ENCODE data around the gene ACSL6. TPM values are rescaled to one million over a fixed set of nuclear protein-coding genes. Genes with fewer than 3 reads are reported as not detected.

Gene ACSL6
- total RNA-seq, 2 donors from 2014 or later = 0.71 to 1.6 TPM

DNA sequence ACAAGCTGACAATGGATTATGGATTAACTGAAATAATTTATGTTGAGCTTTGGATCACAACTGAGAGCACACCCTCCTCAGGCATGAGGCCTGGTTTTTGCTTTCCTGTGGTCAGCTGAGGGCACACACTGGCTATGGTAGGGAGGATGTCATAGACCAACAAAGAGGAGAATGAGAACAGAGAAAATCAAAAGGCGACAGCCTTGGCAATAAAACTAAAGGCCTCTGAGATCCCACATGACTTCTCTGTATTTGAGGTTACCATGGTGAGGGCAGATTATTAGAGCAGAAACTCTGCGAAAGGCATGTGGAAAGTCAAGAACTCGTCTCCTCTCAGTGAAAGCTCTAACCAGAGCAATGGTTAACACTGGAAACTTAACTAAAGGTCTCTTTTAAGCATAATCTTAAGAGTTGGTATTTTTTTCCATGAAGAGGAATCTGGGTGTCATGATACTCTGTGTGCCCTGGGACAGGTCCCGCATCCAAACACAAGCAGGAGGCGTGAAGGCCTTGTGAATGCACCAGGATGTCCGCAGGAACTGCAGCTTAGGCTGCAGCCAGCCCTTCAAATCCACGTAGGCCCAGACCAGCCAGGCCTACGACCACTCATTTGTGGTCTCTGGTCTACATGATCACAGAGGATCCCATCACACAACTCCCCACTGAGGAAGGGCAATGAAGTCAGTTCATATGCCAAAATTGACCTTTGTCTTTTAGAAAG lies 53.6 kb downstream of the ACSL6 start:
- Histone ChIP-seq H3K27me3 (no peaks in the 10 kb centered on the region), H3K4me3 (no peak overlapping the region), H3K9me3 (no peaks in the 10 kb centered on the region), H3K4me1 (no peaks in the 10 kb centered on the region), H3K36me3 (no peaks in the 10 kb centered on the region), H3K27ac (no peak overlapping the region)
- TF ChIP-seq, protein P1, sequence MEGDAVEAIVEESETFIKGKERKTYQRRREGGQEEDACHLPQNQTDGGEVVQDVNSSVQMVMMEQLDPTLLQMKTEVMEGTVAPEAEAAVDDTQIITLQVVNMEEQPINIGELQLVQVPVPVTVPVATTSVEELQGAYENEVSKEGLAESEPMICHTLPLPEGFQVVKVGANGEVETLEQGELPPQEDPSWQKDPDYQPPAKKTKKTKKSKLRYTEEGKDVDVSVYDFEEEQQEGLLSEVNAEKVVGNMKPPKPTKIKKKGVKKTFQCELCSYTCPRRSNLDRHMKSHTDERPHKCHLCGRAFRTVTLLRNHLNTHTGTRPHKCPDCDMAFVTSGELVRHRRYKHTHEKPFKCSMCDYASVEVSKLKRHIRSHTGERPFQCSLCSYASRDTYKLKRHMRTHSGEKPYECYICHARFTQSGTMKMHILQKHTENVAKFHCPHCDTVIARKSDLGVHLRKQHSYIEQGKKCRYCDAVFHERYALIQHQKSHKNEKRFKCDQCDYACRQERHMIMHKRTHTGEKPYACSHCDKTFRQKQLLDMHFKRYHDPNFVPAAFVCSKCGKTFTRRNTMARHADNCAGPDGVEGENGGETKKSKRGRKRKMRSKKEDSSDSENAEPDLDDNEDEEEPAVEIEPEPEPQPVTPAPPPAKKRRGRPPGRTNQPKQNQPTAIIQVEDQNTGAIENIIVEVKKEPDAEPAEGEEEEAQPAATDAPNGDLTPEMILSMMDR (IDR thresholded peaks at IDR 0.05) = no peak
- no peak for DNase-seq (ENCODE audit: low spot score)

DNA sequence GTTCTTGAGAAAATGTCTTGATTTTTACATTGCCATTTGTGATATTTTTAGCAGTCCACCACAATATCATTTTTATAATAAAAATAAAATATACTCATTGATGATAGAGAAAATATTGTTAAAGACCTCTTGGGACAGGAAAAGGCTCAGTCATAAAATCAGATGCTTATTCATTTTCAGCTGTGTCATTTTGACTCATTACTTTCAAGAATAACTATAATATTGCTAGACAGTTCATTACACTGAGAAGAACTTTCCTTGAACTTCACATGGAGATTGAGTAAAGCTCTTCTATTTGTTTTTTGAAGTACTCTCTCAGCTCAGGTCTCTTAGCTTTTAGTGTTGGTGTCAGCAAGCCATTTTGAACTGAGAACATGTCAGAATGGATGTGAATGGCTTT lies 57.5 kb downstream of the ACSL6 start:
- TF ChIP-seq, protein P1 (IDR thresholded peaks at IDR 0.05) = no peak
- H3K27me3 ChIP-seq = no peaks in the 10 kb centered on the region
- H3K36me3 ChIP-seq = no peaks in the 10 kb centered on the region
- no peaks in the 10 kb centered on the region for H3K9me3 ChIP-seq
- no peaks in the 10 kb centered on the region for H3K4me1 ChIP-seq
- DNase-seq (ENCODE audit: low spot score) = no peak
- no peak overlapping the region for H3K4me3 ChIP-seq
- no peak overlapping the region for H3K27ac ChIP-seq

DNA sequence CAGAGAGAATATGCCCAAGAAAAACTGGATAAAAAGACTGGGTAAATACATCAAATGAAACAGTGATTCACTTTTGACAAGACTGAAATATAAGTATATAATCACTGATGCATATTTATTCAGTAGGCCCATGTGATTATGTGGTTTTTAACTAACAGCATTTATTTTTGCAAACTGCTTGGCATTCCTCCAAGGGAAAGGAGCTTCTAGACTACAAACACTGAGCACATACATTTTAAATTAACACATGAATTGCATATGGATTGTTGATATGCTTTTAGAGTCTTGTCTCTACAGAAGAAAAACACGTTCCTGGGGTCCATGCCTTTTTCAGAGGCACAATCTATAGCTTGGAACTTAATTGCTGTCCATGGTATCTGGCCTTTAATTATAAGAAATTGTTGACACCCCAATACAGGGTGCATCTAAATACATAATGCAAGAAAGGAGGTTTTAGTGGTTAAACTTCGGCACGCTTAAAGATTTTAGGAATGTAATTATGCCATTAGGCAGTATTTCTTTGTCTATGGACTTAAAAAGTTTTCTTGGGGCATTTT lies 59.1 kb downstream of the ACSL6 start:
- Histone ChIP-seq H3K4me3 (no peak overlapping the region), H3K27me3 (no peaks in the 10 kb centered on the region), H3K4me1 (no peaks in the 10 kb centered on the region), H3K9me3 (no peaks in the 10 kb centered on the region), H3K27ac (no peak overlapping the region), H3K36me3 (no peaks in the 10 kb centered on the region)
- TF ChIP-seq, protein P1 (IDR thresholded peaks at IDR 0.05) = no peak
- DNase-seq (ENCODE audit: low spot score) = no peak

DNA sequence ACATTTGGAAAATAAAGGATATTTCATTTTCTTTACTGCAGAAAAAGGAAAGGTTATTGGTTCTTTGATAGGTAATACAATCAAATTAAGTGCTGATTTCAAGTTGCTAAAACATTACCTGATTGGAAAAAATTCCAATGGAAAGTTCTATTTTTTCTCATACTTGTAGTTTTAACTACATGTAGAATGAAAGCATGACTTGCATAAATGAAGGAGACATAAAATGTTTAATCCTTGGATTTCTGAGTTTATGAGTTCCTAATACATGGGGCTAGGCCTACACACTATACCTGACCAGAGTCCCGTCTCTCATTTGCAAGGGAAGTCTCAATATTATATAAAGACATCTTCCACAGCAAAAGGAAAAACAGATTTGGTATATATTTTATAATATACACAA lies 60.8 kb downstream of the ACSL6 start:
- no peaks in the 10 kb centered on the region for H3K9me3 ChIP-seq
- H3K4me1 ChIP-seq = no peaks in the 10 kb centered on the region

DNA sequence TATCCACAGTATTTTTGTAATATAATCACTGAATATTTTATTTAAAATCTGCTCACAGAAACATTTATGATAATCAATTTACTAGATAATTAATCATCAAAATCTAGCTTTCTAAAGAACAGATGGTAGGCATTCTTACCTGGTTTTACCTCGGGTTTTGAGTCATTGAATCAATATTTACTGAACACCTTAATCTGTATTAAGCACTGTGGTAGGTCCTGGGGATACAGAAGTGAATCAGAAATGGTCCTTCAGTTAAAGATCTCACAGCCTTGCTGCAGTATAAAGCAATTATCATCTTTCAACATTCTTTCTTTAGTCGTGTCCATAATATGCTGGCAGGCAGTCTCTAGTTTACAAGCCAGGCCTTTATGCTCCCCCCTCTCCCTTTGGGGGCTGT lies 64.0 kb downstream of the ACSL6 start:
- no peaks in the 10 kb centered on the region for H3K4me1 ChIP-seq
- no peaks in the 10 kb centered on the region for H3K36me3 ChIP-seq
- no peak overlapping the region for H3K4me3 ChIP-seq
- DNase-seq (ENCODE audit: low spot score) = no peak
- H3K27me3 ChIP-seq = no peaks in the 10 kb centered on the region
- TF ChIP-seq, protein P1 (IDR thresholded peaks at IDR 0.05) = no peak
- no peaks in the 10 kb centered on the region for H3K9me3 ChIP-seq
- H3K27ac ChIP-seq = no peak overlapping the region

More for the DNA sequence above, 60.8 kb downstream of the ACSL6 start:
- H3K27me3 ChIP-seq = no peaks in the 10 kb centered on the region
- H3K36me3 ChIP-seq = no peaks in the 10 kb centered on the region
- no peak for DNase-seq (ENCODE audit: low spot score)
- TF ChIP-seq, protein P1 (IDR thresholded peaks at IDR 0.05) = no peak
- no peak overlapping the region for H3K27ac ChIP-seq
- no peak overlapping the region for H3K4me3 ChIP-seq

Measured in right atrium auricular region (tissue), 2 donors.